HG02798 (cell line): Measurements from ENCODE around the gene ADGRG4.
"Not testable (repeated sequence)": the region's sequence is repeated elsewhere in the genome, so short reads cannot be mapped to it uniquely, and the experiment has no call there.

Experiments
- ATAC-seq: cut with Tn5 transposase; IDR thresholded peaks from one replicate; pipeline ENCODE4 v1.9.1; 2021; ENCODE audit warnings: mild to moderate bottlenecking; ENCODE audit not compliant: unreplicated experiment, poor library complexity

The ADGRG4 gene

DNA sequence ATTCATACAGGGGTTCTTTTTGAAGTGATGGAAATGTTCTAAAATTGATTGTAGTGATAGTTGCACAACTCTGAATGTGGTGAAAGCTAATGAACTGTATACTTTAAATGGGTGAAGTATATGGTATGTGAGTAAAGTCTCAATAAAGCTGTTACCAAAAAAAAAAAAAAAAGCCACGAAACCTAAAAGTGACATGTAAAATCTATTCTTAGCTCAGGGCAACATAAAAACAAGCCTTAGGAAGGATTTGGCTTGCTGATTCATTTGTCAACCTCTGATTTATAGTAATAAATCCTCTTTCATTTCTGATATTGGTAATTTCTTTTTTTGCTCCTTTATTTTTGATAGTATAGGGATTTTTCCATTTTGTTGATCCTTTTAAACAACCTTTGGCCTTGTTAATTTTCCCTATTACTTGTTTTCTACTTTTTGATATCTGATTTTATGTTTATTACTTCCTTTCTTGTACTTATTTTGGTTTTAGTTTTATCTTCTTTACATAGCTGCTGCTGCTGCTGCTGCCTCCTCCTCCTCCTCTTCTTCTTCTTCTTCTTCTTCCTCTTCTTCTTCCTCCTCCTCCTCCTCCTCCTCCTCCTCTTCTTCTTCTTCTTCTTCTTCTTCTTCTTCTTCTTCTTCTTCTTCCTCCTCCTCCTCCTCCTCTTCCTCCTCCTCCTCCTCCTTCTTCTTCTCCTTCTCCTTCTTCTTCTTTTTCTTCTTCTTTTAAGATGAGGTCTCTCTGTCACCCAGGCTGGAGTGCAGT lies 79.4 kb downstream of the ADGRG4 start:
- no peak for ATAC-seq

DNA sequence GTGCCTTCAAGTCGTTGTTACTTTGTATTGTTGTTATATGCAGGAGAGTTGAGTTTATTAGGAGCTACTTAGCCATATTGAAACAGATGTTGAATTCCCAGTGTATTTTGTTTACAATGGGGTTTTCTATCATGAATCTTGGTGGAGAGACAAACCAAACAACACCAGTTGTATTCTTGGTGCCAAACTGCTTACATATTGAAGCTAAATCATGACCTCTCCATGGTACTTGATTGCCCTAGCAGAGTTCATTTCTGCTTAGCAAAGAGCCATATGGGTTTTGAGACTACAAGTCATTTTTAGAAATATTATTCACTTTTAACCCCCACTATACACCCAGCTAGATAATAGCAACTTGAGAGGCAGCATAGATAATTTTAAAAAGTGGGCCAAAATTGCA lies 85.4 kb downstream of the ADGRG4 start:
- ATAC-seq: no peak

DNA sequence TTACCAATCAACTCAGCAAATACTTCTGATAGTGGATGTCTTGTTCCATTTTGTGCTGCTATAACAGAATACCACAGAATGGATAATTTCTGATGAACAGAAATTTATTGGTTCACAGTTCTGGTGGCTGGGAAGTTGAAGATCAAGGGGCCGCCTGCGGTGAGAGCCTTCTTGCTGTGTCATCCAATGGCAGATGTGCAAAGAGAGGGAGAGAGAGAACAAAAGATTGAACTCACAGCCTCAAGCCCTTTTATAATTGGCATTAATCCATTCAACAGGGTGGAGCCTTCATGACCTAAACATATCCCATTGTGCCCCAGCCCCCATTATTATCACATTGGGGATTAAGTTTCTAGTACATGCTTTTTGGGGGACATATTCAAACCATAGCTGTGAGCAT lies 86.1 kb downstream of the ADGRG4 start:
- no peak for ATAC-seq

DNA sequence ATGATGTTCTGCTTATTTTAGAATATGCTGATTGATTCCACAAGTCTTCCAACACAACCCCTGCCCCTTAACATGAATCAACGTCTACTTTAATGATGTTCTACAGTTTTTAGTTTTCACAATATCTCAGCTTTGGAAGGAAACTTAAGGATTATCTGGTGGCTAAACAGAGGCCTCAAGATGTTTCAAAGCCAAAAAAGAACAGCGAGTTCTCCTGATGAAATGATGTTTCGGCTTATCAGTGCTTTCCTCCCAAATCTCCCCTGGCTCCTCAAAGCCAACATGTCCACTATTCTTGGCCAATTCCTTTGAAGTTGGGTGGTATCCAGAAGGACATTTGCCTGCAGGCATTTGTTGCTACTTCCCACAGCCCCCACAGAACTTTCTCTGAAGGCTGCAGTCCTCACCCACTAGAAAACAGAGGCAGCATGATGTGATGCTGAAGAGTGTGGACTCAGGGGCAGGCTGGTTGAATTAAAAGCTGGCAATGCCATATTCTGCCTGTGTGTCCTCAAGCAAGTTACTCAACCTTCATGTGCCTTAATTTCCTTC lies 87.3 kb downstream of the ADGRG4 start:
- ATAC-seq: no peak

DNA sequence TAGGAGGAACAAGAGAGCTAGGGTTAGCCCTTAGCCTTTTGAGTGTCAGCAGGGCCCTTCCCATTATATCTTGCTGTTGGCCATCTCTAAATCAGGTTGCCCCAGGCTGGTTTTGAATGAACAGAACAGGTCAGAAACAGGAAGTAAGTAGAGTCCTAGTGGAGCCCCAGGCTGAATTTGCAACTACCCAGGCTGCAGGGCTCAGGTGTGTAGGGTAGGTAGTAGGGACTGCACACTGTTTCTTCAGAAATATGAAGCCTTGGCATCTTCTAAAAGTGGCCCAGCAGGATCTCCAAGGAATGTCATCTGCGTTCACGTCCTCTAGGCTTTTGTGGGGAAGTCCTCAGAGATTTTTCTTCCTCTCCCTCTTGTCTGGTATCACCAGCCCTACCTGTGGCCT lies 90.2 kb downstream of the ADGRG4 start:
- no peak for ATAC-seq

DNA sequence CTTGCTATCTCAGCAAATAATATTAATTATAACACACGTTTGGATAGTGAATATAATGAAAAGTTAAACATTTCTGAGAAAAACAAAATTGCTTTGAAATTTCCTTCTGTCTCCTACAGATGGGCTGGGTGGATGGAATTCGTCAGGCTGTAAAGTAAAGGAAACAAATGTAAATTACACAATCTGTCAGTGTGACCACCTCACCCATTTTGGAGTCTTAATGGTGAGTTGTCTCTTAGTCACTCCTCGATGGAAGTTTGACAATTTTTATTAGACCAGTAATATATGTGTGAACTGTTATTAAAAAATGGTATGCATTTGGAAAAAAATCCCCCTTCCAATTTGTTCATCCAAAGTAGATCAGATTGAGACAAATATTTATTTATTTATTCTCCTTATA lies 94.5 kb downstream of the ADGRG4 start:
- ATAC-seq: no peak

DNA sequence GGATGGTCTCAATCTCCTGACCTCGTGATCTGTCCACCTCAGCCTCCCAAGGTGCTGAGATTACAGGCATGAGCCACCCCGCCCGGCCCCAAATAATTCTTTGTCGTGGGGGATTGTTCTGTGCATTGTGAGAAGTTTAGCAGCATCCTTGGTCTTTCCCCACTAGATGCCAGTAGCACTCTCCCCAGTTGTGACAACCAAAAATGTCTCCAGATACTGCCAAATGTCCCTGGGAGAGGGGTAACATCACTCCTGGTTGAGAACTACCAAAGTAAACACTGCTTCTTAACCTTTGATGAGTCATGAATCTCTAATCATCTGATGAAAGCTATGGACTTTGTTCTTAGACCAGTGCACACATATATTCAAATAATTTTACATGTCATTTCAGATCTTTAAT lies 96.2 kb downstream of the ADGRG4 start:
- no peak for ATAC-seq

DNA sequence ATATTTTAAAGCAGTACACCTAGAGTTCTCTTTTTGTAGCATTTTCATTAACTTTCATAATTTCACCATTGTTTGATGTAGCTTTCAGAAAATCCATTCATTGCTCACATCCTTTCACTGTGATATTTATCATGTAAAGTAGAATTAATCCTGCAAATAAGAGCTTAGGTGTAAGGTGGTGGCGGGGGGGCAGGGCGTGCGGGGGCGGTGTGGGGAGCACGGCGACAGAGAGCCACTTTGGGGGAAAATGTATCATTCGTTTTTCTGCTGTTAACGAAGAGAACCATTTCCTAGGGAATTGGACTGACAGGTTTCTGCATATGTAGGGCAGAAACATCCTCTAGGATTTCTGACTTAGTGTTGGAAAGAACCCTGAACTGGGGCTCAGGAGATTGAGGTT lies 104.4 kb downstream of the ADGRG4 start:
- ATAC-seq: no peak

DNA sequence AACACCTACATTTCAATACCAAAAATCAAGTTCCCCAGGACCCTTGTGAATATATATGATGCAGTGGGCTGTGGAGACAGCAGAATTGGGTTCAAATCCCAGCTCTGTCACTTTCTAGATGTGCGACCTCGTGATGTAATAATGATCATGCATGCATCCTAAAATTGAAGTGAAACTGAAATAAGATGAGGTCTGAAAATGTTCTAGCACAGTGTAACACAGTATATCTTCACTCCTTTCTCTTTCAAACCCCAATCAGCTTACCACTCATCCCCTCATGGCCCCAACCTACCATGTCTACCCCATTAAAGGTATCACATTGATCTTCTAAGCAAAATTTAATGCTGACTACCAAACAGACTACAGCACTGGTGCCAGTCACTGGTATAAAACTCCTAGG lies 117.0 kb downstream of the ADGRG4 start:
- peak; percentile 56 for ATAC-seq

DNA sequence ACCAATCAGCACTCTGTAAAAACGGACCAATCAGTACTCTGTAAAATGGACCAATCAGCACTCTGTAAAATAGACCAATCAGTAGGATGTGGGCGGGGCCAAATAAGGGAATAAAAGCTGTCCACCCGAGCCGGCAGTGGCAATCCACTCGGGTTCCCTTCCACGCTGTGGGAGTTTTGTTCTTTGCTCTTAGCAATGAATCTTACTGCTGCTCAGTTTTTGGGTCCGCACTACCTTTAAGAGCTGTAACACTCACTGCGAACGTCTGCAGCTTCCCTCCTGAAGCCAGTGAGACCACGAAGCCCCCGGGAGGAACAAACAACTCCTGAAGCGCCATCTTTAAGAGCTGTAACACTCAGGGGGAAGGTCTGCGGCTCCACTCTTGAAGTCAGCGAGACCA lies 120.6 kb downstream of the ADGRG4 start:
- ATAC-seq: no peak

DNA sequence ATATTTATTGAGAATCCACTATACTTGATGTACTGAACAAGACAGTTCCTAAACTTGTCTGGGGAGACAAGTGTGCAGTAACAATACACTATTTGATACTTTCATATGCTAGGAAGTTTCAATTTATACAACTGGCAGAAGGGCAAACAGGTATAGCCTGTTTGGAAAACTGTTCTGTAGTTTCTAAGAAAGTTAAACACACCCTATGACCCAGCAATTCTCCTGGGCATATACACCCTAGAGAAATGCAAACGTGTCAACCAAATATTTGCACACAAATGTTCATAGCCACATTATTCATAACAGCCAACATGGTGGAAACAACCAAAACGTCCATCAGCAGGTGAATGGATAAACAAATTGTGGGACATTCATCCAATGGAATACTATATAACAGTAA lies 123.0 kb downstream of the ADGRG4 start:
- ATAC-seq: no peak

DNA sequence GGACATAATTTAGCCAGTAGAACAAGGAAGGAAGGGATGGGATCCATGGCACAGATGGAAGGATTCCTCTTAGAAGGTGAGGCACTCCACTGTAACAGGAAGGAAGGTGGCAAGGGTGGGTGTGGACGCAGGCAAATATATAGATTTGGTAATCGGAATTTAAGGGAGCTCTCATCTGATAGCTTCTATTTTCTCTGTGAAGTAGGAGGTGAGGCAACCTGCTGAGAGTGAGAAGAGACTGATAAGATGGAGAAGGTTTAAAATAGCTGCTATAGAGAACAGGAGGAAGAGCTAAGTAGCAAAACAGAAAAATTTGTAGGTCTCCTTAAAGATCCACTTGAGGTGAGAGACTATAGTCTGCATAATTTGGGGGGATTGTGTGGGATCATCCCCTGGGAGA lies 125.2 kb downstream of the ADGRG4 start:
- ATAC-seq: no peak

DNA sequence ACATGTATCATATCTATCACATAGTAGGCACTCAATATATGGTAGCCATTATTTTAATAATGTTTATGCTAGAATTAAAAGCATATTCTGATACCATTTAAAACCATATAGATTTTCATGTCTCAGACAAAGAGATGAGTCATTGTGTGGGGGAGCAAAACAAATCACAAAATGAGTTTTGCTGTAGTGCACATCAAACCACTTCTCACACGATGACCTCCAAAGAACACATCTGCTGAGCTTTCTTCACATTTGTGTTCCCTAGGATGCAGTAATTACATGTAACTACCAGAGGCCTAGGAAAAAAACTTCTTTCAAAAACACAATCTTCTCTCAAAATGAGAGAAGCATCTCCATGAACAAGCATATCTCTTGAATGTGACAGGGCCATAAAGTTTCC lies 130.9 kb downstream of the ADGRG4 start:
- no peak for ATAC-seq

DNA sequence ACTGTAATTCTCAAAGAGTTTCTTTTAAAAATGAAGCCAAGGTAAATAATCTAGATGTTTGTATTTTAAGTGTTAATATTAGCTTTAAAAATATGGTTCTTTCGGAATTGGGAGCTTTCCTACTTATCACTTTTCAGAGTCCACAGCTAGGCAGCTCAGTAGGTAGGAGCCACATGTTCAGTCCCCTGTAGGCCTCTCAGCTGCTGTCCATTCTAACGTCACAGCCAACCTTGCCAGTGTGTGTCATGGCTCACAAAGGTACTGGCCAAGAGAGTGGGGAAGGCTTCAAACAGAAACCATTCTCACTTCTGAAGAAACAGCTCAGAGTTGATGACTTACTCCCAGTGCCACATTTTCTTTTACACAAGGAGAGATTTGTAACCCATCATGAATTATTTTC lies 137.0 kb downstream of the ADGRG4 start:
- ATAC-seq: no peak

DNA sequence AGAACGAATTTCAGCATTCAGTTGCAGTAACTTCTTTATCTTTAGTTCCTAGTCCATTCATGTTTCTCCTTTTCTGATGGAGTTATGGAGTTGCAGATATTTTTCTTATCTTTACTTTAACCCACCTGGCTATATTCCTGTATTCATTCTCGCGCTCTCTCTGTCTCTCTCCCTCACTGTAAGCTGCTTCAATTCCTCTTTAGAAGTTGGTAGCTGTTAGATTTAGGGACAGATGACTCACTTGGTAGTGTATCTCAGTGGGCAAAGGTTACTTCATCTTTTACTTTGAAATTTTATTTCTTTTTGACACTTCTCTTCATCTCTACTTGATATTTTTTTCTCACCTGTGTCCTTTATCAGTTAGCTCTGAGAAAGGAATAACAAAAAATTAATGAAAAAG lies 137.4 kb downstream of the ADGRG4 start:
- ATAC-seq: no peak

DNA sequence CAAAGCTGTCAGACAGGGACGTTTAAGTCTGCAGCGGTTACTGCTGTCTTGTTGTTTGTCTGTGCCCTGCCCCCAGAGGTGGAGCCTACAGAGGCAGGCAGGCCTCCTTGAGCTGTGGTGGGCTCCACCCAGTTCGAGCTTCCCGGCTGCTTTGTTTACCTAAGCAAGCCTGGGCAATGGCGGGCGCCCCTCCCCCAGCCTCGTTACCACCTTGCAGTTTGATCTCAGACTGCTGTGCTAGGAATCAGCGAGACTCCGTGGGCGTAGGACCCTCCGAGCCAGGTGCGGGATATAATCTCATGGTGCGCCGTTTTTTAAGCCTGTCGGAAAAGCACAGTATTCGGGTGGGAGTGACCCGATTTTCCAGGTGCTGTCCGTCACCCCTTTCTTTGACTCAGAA lies 144.9 kb downstream of the ADGRG4 start:
- ATAC-seq: not testable (repeated sequence)

DNA sequence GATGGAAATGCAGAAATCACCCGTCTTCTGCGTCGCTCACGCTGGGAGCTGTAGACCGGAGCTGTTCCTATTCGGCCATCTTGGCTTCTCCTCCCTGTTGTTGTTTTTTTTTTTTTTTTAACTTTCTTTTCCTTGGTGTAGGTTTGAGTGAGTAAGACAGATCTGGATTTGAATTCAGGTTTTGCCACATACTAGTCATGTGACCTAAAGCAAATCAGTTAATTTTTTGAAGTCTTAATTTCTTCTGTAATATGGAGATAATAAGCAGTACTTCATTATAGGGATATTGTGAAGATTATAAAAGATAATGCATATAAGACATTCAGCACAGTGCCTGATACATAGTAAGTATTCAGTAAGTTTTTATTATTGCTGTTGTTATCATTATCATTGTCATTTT lies 145.4 kb downstream of the ADGRG4 start:
- ATAC-seq: no peak

DNA sequence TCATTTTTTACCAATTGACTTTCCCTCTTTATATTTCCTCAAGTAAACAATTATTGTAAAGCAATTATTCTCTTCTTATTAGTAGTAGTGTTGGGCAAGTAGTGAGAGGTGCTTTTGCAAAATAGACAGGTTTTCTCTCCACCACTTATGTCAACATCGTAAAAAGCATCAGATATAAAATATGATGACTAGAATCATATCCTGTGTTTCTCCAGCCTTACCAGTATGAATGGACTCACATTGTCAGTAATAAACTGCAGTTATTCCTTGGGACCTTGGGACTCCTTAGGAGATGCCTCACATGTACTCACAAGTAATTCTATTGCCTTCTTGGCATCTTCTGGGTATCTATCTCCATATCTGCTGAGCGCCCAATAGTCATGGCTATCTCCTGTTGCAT lies 146.5 kb downstream of the ADGRG4 start:
- ATAC-seq: no peak

DNA sequence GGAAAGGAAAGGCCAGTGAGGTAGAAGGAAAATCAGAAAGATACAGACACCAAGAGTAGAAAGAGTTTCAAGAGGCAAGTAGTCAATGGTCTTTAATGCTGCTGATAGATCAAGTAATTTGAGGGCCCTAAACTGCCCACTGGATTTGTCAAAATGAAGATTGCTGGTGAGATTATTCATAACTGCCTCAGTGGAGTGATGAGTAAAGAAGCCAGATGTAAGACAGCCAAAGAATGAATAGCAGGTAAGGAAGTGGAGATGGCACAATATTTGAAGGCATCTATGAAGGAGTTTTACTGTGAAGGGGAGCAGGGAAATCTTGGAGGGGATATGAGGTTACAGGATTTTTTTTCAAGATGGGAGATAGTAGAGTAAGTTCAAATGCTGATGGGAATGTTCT lies 147.2 kb downstream of the ADGRG4 start:
- no peak for ATAC-seq

DNA sequence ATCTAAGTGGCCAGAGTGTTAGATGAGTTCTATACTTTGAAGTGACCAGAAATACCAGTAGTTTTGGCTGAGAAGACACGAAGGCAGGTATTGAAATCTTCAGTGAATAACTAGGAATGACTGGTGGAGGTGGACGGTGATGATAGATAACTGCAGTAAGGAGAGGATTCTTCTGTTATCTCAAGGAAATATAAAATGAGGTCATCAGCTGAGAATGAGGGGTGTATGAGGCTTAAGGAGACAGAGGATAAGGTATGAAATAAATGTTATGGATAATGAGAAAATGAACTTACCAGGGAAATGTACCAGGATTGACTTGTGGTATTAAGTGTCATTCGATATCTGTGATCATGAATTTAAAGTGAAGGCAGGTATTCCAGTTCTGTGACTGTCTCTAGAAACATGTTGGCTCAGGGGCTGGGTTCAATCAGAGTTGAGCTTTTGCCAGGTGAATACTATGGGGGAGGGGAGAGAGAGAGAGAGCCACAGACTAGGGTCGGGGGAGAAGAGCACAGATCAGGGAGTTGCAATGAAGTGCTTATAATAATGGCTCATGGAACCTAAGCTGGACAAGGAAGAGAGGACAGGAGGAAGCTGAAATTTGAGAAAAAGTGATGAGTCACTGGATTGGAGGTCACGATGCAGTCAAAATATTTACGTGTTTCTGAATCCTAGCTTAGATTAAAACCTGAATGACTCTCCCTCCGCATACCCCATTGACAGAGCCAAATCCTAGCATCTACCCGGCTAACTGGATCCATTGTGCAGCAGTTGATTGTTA lies 149.5 kb downstream of the ADGRG4 start:
- ATAC-seq: no peak

DNA sequence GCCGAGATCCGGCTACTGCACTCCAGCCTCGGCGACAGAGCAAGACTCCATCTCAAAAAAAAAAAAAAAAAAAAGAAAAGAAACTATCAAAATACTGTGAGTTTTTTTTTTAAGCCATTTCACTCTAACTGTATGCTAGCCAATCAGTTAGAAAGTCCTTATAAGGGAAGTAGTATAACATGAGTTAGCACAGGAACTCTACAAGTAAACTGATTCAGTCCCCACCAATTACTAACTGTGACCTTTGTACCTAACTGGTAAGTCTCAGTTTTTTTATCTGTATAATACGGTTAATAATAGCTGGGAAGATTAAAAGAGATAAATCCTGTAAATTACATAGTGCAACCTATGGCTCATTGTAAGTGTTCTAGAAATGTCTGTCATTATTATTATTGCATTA lies 151.9 kb downstream of the ADGRG4 start:
- no peak for ATAC-seq

DNA sequence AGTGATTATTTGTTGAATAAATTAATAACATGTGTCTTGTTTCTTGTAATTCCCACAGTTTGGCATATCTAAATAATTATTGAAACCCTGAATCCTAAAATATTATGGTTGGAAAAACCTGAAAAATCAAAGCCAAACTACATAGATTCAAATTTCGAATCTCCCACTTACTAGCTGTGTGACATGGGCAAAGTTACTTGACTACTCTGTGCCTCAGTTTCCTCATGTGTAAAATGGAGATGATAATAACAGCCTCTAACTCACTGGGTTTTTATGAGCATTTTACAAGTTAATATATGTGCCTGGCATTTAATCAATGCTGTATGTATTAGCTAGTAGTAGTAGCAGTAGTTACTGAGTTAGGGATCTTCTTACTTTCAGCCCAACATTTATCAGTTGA lies 152.4 kb downstream of the ADGRG4 start:
- no peak for ATAC-seq
